Stimulated activated CD4-positive, alpha-beta T cell treated with anti-CD3 and anti-CD28 coated beads, Interleukin-12 subunit alpha, Interleukin-12 subunit beta, amount 100 ng/mL, for 48 hours (primary cell): Measurements from ENCODE around the gene CHAC1.
A peak's percentile ranks its signal among the peaks of the same experiment; 100 is the strongest.

Source experiments
- DNase-seq, 3 donors: peaks; one replicate each; pipeline ENCODE4 v3.0.0-alpha.2; 2020; ENCODE audit warnings: low read depth in 2 of 3, low spot score in 1 of 3

CHAC1 gene

DNA sequence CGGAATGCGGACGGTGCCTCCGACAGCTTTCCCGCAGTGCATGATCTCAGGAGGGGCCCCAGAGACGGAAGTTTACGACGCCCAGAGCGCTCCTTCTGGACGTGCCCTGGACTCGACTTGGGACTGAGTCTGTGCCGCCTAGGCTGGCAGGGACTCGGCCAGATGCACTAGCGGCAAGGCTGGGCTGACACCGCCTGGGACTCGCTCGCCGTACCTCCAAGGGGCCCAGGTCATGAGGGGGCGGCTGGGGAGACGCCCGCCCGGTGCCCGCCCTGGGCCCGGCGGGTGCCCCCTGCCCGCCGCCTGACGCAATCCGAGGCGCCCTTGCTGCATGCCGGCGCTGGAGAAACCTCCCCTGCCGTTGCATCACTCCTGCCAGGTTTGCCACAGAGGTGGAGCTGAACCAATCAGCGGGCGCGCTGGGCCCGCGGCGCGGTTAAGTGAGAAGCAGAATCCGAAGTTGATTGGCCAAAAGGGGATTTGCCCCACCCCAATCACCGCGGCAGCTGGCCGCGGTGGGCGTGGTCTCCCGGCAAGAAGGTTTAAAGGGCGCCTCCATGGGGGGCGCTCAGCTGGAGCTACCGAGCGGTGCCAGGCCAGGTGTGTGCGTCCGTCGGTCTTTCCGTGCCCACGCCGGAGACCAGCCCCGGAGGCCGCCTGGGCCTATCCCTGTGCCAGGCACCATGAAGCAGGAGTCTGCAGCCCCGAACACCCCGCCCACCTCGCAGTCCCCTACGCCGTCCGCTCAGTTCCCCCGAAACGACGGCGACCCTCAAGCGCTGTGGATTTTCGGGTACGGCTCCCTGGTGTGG lies at the start of gene CHAC1:
Gene CHAC1, plus strand, starts transcription at position 571 of the 812 bp plus-strand sequence. Its CDS starts 113 bp downstream, at position 684.
- peak; percentile 96 for DNase-seq

GRCh38 chr15:40904552-40905201 lies 48.6 kb upstream of the CHAC1 start:
- DNase-seq, result no peak

DNA sequence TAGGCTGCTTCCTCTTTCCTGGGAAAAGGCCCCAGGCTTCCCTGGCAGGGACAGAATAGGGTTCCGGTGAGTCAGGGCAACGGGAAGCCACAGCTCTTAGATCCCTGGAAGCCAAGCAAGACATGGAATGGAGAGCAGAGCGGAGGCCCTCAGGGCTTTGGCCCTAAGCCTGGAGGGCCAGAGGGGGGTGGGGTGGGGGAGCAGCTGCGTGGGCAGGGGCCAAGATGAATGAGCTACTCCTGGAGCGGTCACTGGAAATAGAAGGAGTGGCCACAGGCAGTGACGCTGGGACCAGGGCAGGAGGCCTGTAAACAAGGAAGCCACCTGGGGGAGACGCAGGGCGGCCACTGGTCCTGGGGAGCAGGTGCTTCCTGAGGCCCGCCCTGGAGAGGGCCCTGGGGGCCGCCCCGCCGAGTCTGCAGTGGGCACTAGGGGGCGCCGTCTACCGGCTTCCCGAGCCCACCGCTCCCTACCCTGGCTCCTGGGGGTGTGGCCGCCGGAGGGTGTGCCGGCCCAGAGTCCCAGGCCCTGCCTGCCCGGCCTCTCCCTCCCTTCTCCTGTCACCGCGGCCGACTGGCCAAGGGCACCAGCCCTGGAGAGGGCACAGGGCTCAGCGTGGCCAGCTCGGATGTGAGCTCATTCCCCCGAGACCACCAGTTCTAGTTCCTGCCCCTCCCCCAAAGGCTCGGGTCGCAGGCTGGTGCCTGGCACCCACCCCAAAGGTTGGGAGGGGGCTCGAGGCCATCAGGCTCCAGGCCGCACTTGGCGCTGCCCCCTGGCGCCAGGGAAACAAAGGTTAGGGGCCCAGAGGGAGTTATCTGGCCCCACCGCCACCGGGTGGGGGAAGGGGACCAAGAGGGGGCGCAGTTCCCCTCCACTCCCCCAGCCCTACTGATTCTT lies 46.9 kb upstream of the CHAC1 start:
- DNase-seq, result peak; percentile 70 to 78 (median 76)

DNA sequence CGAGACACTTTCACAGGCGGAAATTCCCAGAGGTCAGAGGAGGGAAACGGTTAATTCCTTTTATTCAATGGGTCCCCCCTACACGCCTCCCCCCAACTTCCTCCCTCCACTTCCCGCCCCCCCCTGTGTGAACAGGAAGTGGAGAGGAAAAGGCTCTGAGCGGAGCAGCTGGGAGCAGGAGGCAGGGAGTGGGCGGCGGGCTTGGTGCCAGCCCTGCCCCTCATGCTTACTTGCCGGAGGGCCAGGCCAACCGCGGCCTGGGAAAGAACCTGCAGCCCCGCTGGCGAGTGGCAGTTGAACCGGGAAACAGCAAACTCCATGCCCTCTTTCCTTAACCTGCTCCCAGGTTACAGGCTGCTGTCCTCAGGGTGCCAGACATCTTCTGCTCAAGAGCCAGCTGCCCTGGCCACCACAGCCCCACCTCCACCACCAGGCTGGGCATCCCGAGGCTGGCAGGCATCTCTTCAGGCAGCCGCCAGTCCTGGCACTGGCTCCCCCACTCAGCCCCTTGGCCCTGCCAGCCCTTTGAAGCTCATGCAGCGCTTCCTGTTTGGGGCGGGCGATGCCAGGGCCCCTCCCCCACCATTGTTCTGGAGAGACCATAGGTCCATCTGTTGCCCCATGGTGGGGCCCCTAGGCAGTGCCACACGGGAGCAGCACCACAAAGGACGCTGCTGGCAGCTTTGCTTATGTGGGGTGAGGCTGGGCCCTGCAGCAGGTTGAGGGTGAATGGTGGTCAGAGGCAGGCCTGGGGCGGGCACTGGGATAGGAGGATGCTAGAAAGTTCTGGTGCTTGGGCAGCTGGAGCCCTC lies 46.1 kb upstream of the CHAC1 start:
- peak in 2 of 3 donors; percentile 31 to 39 for DNase-seq

DNA sequence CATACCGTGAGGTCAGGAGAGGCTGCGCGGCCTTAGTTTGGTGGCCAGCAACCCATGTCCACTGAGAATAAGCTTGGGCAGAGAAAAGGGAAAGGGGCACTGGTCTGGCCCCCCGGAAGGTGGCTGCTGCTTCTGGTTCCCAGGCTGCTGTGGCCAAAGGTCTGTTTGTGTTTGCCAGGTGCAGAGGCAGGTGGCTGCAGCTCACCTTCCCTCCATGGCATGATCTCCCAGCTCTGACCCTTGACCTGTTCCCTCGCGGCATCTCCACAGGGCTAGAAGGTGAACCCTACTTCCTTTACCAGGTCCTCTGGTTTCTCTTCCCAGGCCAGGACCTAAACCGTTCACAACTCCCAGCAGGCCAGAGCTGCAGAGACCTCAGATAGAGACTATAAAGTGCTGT lies 45.2 kb upstream of the CHAC1 start:
- no peak for DNase-seq

- DNase-seq, result no peak
These were observed 43.3 kb upstream of the CHAC1 start for GRCh38 chr15:40909662-40910630.

DNA sequence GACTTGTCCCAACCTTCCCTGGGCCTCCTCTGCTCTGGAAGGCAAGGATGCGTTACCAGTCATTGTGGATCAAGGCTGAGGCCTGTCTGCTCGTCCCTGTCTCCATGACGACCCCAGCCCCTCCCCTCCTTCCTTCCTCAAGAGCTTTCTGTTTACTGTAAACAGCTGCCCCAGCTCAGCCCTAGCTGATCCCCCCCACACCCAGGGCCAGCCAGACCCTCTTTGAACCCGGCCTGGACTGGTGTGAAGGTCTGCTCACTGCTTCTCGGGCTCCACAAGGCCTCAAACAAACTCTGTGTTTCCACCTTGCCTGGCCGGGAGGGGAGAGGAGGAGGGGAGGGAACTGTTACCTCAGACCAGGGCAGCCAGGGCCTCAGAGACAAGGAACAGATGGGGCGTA lies 42.1 kb upstream of the CHAC1 start:
- DNase-seq, result no peak

GRCh38 chr15:40911693-40912092 lies 41.6 kb upstream of the CHAC1 start:
- no peak for DNase-seq

GRCh38 chr15:40912478-40912877 lies 40.8 kb upstream of the CHAC1 start:
- no peak for DNase-seq

GRCh38 chr15:40914013-40914412 lies 39.3 kb upstream of the CHAC1 start:
- no peak for DNase-seq

DNA sequence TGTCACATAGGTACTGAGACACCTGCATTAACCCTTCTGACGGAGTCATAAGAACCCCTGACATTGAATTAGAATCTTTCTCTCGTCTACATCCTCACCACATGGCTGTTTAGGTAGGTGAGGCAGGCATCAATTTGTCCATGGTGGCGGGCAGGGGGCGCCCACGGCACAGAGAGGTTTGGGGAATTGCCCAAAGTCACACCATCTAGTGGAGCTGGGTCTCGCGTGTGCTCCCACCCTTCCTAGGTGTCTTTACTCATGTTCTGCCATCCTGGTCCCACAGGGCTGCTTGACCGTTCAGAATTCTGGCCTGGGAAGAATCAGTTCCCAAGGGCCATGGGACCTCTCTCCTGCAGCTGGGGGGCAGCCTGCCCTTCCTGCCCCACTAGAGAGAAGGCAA lies 38.8 kb upstream of the CHAC1 start:
- DNase-seq, result no peak

- DNase-seq, result no peak
These were observed 38.1 kb upstream of the CHAC1 start for GRCh38 chr15:40915116-40915661.

- no peak for DNase-seq
These were observed 37.6 kb upstream of the CHAC1 start for GRCh38 chr15:40915679-40916078.

DNA sequence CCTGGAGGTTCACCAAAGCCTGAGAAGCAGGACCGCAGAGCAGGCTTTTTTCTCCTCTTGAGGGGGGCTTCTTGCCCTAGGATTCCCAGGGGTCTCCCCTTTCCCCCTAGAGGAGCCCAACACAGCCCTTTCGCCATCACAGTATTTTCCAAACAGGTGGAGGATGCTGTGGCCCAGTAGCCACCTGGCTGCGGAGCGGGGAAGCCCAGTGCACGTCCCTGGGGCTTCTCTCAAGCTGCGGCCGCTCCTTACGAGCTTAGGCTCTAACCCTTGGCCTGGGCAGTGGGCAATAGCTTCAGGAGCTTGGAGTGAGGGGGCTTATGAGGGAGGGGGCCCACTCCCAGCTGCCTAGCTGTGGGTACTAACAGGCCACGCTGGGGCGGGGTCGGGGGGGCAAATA lies 35.7 kb upstream of the CHAC1 start:
- DNase-seq, result no peak

DNA sequence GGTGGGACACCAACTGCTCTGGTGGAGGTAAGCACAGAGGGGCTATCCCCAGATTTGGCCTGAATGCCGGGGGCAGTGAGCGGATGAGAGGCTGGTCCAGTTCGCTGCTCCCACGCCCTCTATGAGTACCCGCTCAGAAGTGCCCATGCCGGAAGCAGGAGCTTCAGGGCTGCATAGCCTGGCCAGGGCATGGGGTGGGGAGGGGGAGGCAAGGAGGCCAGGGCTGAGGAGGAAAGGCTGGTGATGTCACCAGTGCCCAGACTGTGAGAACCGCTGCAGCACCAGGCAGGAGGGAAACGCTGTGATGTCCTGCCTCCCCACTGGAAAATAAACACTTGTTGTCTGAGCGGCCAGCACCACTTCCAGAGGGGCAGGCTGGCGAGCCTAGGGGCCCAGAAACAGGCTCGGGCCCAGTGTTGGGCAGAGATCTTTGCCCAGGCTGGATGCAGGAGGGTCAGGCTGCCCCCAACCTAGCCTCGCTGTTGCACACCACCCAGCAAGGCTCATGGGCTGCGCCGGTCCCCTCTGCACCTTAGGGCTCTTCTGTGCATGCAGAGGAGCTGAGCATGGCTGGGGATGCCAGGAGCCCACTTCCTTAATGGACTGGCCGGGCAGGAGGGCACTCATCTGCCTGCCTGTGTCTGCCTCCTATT lies 35.0 kb upstream of the CHAC1 start:
- no peak for DNase-seq

- no peak for DNase-seq
These were observed 34.4 kb upstream of the CHAC1 start for GRCh38 chr15:40918799-40919392.

DNA sequence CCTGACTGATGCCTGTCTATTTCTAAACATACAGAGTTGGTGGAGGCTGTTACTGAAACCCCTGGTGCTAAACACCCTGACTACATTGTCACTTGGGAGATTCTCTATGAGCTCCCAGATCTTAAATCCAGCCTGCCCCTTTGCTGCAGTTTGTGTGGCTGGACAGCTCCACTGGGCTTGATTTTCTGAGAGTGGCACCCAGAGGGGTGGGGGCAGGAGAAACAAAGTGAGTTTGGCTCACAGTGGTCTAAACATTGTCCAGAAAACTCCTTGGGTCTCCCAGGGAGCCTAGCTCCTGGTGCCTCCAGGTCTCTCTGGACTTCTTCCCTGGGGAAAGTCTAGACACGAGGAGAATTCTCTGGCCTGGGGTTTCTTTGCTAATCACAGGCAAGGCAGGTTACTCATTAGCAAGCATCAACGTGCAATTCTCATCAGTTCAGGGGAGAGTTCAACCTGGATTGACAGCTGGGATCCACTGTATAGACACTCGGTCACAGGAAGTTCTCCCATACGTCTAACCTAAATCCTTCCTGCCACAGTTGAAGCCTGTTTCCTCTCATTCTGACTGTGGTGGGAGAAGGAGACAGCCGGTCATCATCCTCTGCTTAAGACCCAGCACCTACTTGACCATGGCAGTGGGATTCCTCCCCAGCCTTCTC lies 31.2 kb upstream of the CHAC1 start:
- no peak for DNase-seq

GRCh38 chr15:40922608-40923005 lies 30.7 kb upstream of the CHAC1 start:
- no peak for DNase-seq
